ENCODE measurements around the gene SLC35F3.

DNA sequence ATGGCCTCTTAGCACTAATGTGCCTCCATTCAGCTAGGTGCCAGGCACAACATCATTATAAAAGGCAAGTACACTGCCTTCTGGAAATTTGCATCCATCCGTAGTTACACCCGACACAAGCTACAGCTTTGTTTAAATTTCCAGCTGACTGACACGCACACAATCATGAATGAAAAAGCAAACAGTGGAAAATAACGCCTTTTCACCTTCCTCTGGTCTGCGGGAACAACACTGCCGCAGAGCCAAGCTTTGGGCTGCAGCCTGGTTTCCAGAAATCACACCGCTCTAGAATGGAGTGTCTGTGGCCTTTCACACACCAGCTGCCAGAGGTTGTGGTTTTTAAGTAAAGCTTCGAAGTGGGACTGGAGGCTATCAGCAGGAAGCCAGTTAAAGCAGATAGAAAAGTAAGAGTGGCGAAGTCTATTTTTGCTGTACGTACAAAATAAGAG lies 326.0 kb downstream of the SLC35F3 start:
- TF ChIP-seq EZH2phosphoT487 (IDR thresholded peaks at IDR 0.05; ENCODE audit: borderline replicate concordance, low read length) (no peak), CTCF (IDR thresholded peaks at IDR 0.05; ENCODE audit: low read depth, low read length, poor library complexity, severe bottlenecking) (no peak)
